ENCODE results near the gene SWAP70. TPM values are rescaled to one million over a fixed set of nuclear protein-coding genes. Genes with fewer than 3 reads are reported as not detected.

Gene SWAP70
- total RNA-seq, 1 donor from 2014 or later: 24.0 TPM

- DNase-seq (ENCODE audit: low spot score in 2 of 2, unreplicated experiment in 2 of 2): no peak
- no peak for TF ChIP-seq CTCF (IDR thresholded peaks at IDR 0.05; ENCODE audit: unreplicated experiment)
- Mint-ChIP-seq H3K27ac (no peak overlapping the region), H3K4me1 (peaks cover 8% of the 10 kb centered on the region), H3K27me3 (ENCODE audit: low read depth) (no peaks in the 10 kb centered on the region), H3K4me3 (no peak overlapping the region), H3K36me3 (peaks cover 15% of the 10 kb centered on the region), H3K9me3 (no peaks in the 10 kb centered on the region)
These were observed 83.4 kb downstream of the SWAP70 start for GRCh38 chr11:9747229-9747628.

GRCh38 chr11:9747828-9748227 lies 84.0 kb downstream of the SWAP70 start:
- Mint-ChIP-seq H3K9me3 (no peaks in the 10 kb centered on the region), H3K27ac (peak overlapping the region; percentile 45), H3K36me3 (peaks cover 12% of the 10 kb centered on the region), H3K4me3 (no peak overlapping the region), H3K4me1 (peaks cover 8% of the 10 kb centered on the region), H3K27me3 (ENCODE audit: low read depth) (no peaks in the 10 kb centered on the region)
- no peak for DNase-seq (ENCODE audit: low spot score in 2 of 2, unreplicated experiment in 2 of 2)
- TF ChIP-seq CTCF (IDR thresholded peaks at IDR 0.05; ENCODE audit: unreplicated experiment): no peak

GRCh38 chr11:9748361-9748970 lies 84.6 kb downstream of the SWAP70 start:
- peak overlapping the region; percentile 45 for H3K27ac Mint-ChIP-seq
- H3K4me1 Mint-ChIP-seq: peaks cover 8% of the 10 kb centered on the region
- peaks cover 12% of the 10 kb centered on the region for H3K36me3 Mint-ChIP-seq

GRCh38 chr11:9750551-9750950 lies 86.7 kb downstream of the SWAP70 start:
- Mint-ChIP-seq H3K27ac (no peak overlapping the region), H3K27me3 (ENCODE audit: low read depth) (no peaks in the 10 kb centered on the region), H3K9me3 (no peaks in the 10 kb centered on the region), H3K36me3 (peaks cover 10% of the 10 kb centered on the region), H3K4me1 (peaks cover 6% of the 10 kb centered on the region), H3K4me3 (no peak overlapping the region)
- TF ChIP-seq CTCF (IDR thresholded peaks at IDR 0.05; ENCODE audit: unreplicated experiment): no peak
- DNase-seq (ENCODE audit: low spot score in 2 of 2, unreplicated experiment in 2 of 2): no peak

More at GRCh38 chr11:9748361-9748970, 84.6 kb downstream of the SWAP70 start:
- H3K9me3 Mint-ChIP-seq: no peaks in the 10 kb centered on the region
- peak; percentile 22 for TF ChIP-seq CTCF (IDR thresholded peaks at IDR 0.05; ENCODE audit: unreplicated experiment)
- DNase-seq (ENCODE audit: low spot score in 2 of 2, unreplicated experiment in 2 of 2): no peak
- H3K4me3 Mint-ChIP-seq: no peak overlapping the region
- H3K27me3 Mint-ChIP-seq (ENCODE audit: low read depth): no peaks in the 10 kb centered on the region

GRCh38 chr11:9752091-9752490 lies 88.2 kb downstream of the SWAP70 start:
- no peak for DNase-seq (ENCODE audit: low spot score in 2 of 2, unreplicated experiment in 2 of 2)
- Mint-ChIP-seq H3K9me3 (no peaks in the 10 kb centered on the region), H3K27me3 (ENCODE audit: low read depth) (no peaks in the 10 kb centered on the region), H3K36me3 (peaks cover 10% of the 10 kb centered on the region), H3K4me1 (peaks cover 15% of the 10 kb centered on the region), H3K27ac (no peak overlapping the region), H3K4me3 (no peak overlapping the region)
- TF ChIP-seq CTCF (IDR thresholded peaks at IDR 0.05; ENCODE audit: unreplicated experiment): no peak

Measured in mesothelial cell of epicardium (in vitro differentiated cells).